Esophagus mucosa (tissue), 1 donor: ENCODE results near the gene PFKFB2. TPM values are rescaled to one million over a fixed set of nuclear protein-coding genes. Genes with fewer than 3 reads are reported as not detected.

Experiments
- ATAC-seq: fragments of 200-7000 bp; cut with Tn5 transposase; one replicate; pipeline ENCODE4 v1.9.1; 2020
- total RNA-seq: library from RNA; stranded (reverse); gene quantifications from one replicate; pipeline ENCODE4 v1.2.4, GENCODE V29; 2023
- donor health status: DM: yes; HTN: yes; CAD: no.

Gene PFKFB2
- total RNA-seq, 1 donor from 2014 or later = 20.3 TPM

DNA sequence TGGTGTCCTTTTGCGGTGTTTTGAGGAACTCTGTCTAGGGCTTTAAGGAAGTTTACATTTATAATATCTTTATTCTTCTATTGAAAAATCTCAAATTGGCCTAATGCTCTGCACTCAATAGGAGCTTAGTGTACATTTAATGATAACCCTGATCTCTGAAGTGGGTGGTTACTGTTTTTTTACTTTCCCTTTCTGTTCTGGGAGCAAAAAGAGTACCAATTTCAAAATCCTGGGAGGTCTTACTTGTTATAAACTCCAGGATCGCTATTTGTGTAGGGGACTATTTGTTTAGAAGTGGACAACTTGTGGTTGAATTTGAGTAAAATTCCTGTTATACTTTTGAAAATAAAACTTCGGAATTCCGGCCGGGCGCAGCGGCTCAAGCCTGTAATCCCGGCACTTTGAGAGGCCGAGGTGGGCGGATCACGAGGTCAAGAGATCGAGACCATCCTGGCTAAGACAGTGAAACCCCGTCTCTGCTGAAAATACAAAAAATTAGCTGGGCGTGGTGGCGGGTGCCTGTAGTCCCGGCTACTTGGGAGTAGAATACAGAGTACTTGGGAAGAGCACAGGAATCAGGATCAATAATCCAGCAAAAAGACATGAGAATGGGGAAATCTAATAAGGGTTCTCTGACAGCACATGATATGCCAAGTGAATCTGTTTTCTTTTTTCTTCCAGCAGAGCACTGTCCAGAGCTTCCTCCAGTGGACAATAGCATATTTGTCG is 36.7 kb downstream of the PFKFB2 start:
- ATAC-seq = no peak

DNA sequence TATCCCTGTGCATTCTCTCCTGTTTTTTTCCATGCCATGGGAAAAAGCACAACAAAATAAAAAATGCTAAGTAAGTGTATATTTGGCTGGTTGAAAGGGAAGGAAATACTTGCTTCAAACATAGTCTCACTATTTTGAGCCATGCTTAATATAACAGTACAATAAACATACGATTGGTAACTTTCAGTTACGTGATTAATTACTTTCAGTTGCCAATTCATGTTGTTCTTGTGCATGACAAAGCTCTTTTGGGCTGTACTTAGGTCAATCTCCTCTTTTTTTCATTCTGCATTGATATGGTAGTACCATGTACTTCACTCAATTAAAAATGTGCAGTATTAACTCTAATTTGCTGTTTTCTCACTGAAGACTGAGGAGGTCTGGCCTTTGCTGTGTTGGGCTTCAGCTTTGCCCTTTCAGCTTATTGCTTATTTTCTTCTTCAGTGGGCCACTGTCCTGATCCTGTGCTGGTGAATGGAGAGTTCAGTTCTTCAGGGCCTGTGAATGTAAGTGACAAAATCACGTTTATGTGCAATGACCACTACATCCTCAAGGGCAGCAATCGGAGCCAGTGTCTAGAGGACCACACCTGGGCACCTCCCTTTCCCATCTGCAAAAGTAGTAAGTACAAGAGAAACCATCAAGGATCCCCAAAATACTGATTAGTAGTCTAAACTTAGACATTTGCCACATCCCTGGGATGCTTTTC is 38.3 kb downstream of the PFKFB2 start:
- no peak for ATAC-seq

- ATAC-seq = no peak
Observed at GRCh38 chr1:207093944-207094343, 40.9 kb downstream of the PFKFB2 start.

- peak; percentile 11 for ATAC-seq
Observed at GRCh38 chr1:207097871-207098324, 44.8 kb downstream of the PFKFB2 start.

DNA sequence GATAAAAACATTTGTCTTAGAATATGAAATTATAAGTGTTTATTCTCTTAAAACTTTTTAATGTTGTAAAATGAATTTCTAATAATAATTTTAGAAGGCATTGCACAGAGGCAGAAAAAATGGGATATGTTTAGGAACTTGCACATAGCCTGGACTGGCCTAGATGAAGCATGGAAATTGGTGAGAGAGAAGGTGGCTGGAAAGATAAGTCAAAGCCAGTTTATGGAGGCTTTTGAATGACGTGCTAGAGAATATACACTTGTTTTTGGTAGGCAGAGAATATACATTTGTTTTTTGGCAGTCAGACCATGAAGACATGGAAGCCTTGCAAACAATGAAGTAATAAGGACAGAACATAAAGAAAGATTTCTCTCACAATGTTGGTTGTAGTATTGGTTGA is 48.6 kb downstream of the PFKFB2 start:
- no peak for ATAC-seq

DNA sequence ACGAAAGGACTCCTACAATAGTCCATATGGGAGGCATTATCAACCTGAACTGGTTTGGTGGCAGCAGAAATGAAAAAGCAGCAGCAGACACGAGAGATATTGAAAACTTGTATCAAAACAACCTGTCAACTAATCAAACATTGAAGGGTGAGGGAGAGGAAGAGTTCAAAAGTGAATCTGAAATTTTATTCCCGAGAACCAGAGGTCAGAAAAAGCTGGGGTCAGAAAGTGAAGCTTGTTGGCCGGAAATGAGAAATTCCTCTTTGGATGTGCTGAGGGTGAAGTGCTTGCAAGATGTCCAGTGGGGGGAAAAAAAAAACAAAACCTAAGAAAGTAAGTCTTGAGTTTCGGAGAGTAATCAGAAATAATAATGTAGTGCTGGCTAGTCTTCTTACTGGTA is 49.1 kb downstream of the PFKFB2 start:
- no peak for ATAC-seq

- no peak for ATAC-seq
Observed at GRCh38 chr1:207102659-207103058, 49.6 kb downstream of the PFKFB2 start.

GRCh38 chr1:207103892-207104373 is 50.9 kb downstream of the PFKFB2 start, which contains the start of gene C4BPA:
C4BPA (plus strand) TSS chr1:207104233; CDS start chr1:207113026, 8,793 bp downstream.
- ATAC-seq = no peak

DNA sequence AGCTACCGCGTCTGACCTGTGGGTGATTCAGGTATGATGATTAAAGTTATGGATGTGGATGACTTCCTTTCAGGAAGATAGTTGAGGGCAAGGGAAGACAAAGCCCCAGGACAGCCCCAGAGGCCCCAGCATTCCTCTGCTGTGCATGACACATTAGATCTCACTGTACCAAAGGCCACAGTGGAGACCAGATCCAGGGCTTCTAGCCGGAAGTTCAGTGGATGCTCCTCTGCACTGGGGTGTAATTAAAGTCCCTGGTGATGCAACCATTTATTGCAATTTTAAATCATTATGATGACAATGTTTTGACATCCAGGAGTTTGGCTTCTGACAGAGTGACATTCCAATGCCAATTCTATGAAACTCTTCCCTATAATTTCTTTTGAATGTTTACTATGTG is 55.9 kb downstream of the PFKFB2 start:
- ATAC-seq = peak; percentile 49

DNA sequence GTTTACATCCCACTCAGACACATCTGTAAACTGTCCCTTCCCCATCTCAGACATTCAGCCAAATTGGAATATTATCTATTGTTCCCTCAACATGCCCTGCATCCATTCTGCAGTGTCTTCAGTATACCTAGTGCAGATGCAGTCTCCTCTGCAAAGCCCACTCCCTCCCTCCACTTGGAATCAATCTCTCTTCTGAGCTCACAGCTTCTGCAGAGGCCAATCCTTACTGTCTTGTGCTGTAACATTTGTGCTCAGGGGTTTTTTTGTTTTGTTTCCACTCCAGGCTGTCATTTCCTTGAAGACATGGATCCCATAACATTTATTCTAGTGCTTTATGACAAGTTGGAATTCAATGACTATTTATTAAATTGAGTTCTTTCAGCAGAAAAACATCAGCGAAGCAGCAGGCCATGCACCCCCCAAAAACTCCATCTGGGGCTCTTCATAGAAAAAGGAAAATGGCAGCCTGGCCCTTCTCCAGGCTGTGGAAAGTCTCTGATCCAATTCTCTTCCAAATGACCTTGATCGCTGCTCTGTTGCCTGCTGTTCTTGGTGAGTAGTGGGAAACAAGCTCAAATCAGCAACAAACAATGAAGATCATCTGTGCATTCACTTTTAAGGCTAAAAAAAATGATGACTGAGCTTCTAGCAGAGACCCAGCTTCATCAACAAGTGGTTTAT is 59.7 kb downstream of the PFKFB2 start:
- ATAC-seq = no peak

DNA sequence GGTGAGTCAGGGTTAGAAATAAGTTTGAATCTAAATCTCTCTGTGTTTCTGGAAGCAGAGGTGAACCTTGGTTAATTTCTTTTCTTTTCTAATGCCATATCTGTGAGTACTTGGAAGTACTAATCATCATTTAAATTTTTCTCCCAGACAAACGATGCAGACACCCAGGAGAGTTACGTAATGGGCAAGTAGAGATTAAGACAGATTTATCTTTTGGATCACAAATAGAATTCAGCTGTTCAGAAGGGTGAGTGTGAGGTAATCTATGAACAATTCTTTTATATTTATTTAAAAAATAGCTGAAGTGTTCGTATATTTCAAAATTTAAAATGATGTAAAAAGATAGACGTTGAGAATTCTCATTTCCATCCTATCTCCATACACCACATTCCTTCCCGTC is 62.2 kb downstream of the PFKFB2 start:
- ATAC-seq = no peak

DNA sequence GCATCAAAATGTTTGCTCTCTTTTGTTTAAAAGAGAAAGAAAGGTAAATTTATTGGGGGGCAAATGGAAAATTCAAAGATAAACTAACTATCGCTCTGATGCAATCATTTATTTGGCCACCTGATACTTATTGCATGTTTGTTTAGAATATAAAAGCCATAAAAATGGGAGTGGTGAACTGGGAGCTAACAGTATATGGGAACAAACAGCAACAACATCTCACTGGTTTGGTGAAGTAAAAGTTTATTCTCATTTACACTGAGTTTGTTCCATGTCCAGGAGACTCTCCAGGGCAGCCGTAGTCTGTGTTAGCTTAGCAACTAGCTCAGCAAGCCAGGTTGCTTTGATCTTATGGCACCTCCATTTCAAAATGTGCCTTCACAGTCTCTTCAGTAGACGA is 71.3 kb downstream of the PFKFB2 start:
- ATAC-seq = no peak

GRCh38 chr1:207128336-207128921 is 75.4 kb downstream of the PFKFB2 start:
- no peak for ATAC-seq

GRCh38 chr1:207129053-207129452 is 76.0 kb downstream of the PFKFB2 start:
- no peak for ATAC-seq

Other genes starting within 250 kb of the PFKFB2 start
- gene IL20, start 187.7 kb upstream of the PFKFB2 start, total RNA-seq = not detected
- 0.12 TPM for gene IL24, start 155.8 kb upstream of the PFKFB2 start, total RNA-seq
- 2.9 TPM for gene FCMR, start 131.3 kb upstream of the PFKFB2 start, total RNA-seq
- 35.4 TPM for gene PIGR, start 106.8 kb upstream of the PFKFB2 start, total RNA-seq
- 0.08 TPM for gene FCAMR, start 82.8 kb upstream of the PFKFB2 start, total RNA-seq
- 62.2 TPM for gene C1orf116, start 20.5 kb upstream of the PFKFB2 start, total RNA-seq
- gene YOD1, start 2.1 kb upstream of the PFKFB2 start, total RNA-seq = 14.4 TPM
- not detected for gene C4BPB, start 35.6 kb downstream of the PFKFB2 start, total RNA-seq
- 0.24 TPM for gene C4BPA, start 51.0 kb downstream of the PFKFB2 start, total RNA-seq